Smooth muscle cell (in vitro differentiated cells): Measurements from ENCODE around the gene C15orf40. TPM values are rescaled to one million over a fixed set of nuclear protein-coding genes. Genes with fewer than 3 reads are reported as not detected.

Experiments used
- DNase-seq: peaks from one replicate; lab custom pipeline; 2025; ENCODE audit not compliant: unreplicated experiment; lab: John Stamatoyannopoulos, UW
- H2AFZ ChIP-seq: fragments of 200-600 bp; sonication (generic); 2 replicates; pipeline ENCODE4 v1.6.0; 2016; ENCODE audit warnings: antibody characterized with exemption, low read depth, mild to moderate bottlenecking
- H3F3A ChIP-seq: fragments of 200-600 bp; sonication (generic); 2 replicates; pipeline ENCODE4 v1.6.0; 2017; ENCODE audit warnings: antibody characterized with exemption, low read depth
- H3K27ac ChIP-seq: fragments of 200-600 bp; sonication (generic); 2 replicates; pipeline ENCODE4 v1.5.1; 2016; ENCODE audit warnings: low read depth, mild to moderate bottlenecking
- H3K27me3 ChIP-seq: fragments of 200-600 bp; sonication (generic); 2 replicates; pipeline ENCODE4 v1.6.1; 2016; ENCODE audit warnings: low read depth, mild to moderate bottlenecking
- H3K36me3 ChIP-seq: fragments of 200-600 bp; sonication (generic); 2 replicates; pipeline ENCODE4 v1.5.1; 2016; ENCODE audit warnings: low read depth
- H3K4me1 ChIP-seq: fragments of 200-600 bp; sonication (generic); 2 replicates; pipeline ENCODE4 v1.5.1; 2016; ENCODE audit warnings: low read depth
- H3K4me2 ChIP-seq: fragments of 200-600 bp; sonication (generic); 2 replicates; pipeline ENCODE4 v1.6.0; 2016; ENCODE audit warnings: mild to moderate bottlenecking
- H3K4me3 ChIP-seq: fragments of 200-600 bp; sonication (generic); 2 replicates; pipeline ENCODE4 v1.5.1; 2016; ENCODE audit warnings: mild to moderate bottlenecking
- H3K79me2 ChIP-seq: fragments of 200-600 bp; sonication (generic); 2 replicates; pipeline ENCODE4 v1.6.0; 2016; ENCODE audit warnings: low read depth, mild to moderate bottlenecking
- H3K9ac ChIP-seq: fragments of 200-600 bp; sonication (generic); 2 replicates; pipeline ENCODE4 v1.6.0; 2016; ENCODE audit warnings: low read depth
- H3K9me3 ChIP-seq: fragments of 200-600 bp; sonication (generic); replicated peaks from 2 replicates; pipeline ENCODE4 v1.5.1; 2016; ENCODE audit warnings: low read depth
- H4K20me1 ChIP-seq: fragments of 200-600 bp; sonication (generic); 2 replicates; pipeline ENCODE4 v1.6.0; 2016; ENCODE audit warnings: low read depth
- WGBS: methylation state at CpG from one replicate; pipeline ENCODE4 v1.1.7; 2016; ENCODE audit warnings: low lambda C conversion rate; 5-methylcytosine and 5-hydroxymethylcytosine counted together
- polyA plus RNA-seq: library from polyadenylated mRNA; unstranded; fragments of >200 nt; fragmentation: Nextera tagmentation; extraction: Ambion mirVana; gene quantifications from 2 replicates; pipeline ENCODE4 v1.2.1, GENCODE V29; 2016
- total RNA-seq: library from RNA; depleted of rRNA; stranded (reverse); fragments of >200 nt; gene quantifications from 2 replicates; pipeline ENCODE4 v1.2.3, GENCODE V29; 2014
- TF ChIP-seq, protein P1 (sequence below): fragments of 200-600 bp; sonication (generic); IDR thresholded peaks from 2 replicates; pipeline ENCODE4 v1.5.1; 2017; ENCODE audit warnings: borderline replicate concordance, mild to moderate bottlenecking, antibody characterized with exemption; ENCODE audit not compliant: insufficient read depth, poor library complexity, severe bottlenecking

Gene C15orf40
- total RNA-seq (4.2 and 14.3 TPM in 2 replicates), polyA plus RNA-seq (19.3 and 29.0 TPM in 2 replicates)

DNA sequence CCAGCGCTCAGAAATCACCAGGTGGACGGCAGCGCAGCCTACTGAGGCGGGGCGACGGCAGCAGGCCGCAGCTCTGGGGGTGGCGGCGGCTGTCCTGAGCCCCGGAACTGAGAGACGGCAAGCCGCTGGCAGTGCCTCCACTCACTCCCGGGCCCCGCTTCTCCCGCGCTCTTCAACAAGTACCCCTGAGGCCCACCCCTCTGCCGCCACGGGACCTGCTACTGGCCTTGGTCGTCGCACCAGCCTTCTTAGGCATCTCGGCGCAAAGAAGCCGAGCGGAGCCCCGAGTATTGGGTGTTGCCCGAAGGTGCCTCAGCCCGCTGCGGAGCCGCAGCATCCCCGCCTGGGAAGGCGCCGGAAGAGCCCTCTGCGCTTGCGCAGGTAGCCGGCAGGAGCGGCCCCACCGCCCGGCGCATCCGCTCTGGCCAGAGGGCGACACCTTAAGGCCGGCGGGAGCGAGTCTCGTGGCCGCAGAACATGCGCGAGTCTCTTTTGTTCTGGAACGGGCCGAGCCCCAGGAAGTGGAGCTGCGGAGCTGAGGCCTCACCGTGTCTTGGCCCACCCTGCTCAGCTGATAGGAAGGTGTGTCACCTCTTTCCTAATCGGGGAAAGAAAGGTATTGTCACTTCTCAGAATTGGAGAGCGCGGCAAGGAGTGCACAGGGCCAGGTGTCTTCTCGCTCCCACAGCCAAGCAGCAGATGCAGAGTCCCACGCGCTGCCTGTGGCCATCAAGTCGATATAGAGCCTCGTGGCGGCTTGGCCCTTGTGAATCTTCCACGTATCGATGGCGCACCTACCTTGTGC, at the start of gene C15orf40:
C15orf40 (minus strand) TSS at position 369 of the 805 bp plus-strand sequence; CDS start at position 337, 32 bp downstream.
- no peaks in the 10 kb centered on the region for H3K9me3 ChIP-seq
- 8% methylated on average over 63 of the region's 64 CpGs for WGBS
- H3K9ac ChIP-seq, result peak within 1 kb of the TSS; percentile 46
- TF ChIP-seq, protein P1, sequence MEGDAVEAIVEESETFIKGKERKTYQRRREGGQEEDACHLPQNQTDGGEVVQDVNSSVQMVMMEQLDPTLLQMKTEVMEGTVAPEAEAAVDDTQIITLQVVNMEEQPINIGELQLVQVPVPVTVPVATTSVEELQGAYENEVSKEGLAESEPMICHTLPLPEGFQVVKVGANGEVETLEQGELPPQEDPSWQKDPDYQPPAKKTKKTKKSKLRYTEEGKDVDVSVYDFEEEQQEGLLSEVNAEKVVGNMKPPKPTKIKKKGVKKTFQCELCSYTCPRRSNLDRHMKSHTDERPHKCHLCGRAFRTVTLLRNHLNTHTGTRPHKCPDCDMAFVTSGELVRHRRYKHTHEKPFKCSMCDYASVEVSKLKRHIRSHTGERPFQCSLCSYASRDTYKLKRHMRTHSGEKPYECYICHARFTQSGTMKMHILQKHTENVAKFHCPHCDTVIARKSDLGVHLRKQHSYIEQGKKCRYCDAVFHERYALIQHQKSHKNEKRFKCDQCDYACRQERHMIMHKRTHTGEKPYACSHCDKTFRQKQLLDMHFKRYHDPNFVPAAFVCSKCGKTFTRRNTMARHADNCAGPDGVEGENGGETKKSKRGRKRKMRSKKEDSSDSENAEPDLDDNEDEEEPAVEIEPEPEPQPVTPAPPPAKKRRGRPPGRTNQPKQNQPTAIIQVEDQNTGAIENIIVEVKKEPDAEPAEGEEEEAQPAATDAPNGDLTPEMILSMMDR, result peak; percentile 44
- peak within 1 kb of the TSS; percentile 62 for H2AFZ ChIP-seq
- peak within 1 kb of the TSS; percentile 70 for H3K4me3 ChIP-seq
- peak within 1 kb of the TSS; percentile 89 for H3K4me2 ChIP-seq
- no peaks in the 10 kb centered on the region for H3K27me3 ChIP-seq
- peaks cover 4% of the 10 kb centered on the region for H3K36me3 ChIP-seq
- DNase-seq, result peak; percentile 45
- H3K79me2 ChIP-seq, result peaks cover 18% of the 10 kb centered on the region
- no peak within 1 kb of the TSS for H3K27ac ChIP-seq
- no peaks in the 10 kb centered on the region for H4K20me1 ChIP-seq
- no peaks in the 10 kb centered on the region for H3F3A ChIP-seq
- H3K4me1 ChIP-seq, result peaks cover 15% of the 10 kb centered on the region

DNA sequence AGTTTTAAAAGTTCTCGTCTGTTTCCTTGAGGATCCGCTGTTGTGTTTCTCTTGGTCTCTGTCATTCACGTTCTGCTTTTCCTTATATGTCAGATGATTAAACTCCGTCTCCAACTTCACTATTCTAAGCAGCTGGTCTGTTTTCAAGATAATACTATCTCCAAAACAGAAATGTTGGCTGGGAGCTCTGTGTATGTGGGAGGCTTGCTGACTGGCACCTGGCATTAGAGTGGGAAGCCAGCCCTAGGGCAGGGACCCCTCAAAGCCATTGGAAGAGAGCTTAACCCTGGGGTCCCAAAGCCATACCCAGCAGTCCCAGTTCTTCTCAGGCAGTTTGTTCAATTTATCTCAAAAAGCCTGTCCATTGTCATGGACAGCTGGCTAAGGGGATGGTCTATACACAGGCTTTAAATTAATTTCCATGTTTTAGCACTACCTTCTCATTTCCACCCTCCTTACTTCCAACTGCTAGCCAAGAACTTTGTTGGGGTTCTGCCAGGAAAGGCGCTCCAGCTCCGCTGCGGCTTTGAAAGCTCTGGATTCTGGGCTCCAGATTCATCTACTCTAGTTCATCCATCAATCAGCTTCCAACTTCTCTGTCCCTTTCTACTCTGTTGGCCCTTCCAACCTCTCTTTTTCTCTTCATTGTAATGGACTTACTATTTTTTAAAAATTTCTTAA, 46.4 kb upstream of the C15orf40 start:
- peaks cover 12% of the 10 kb centered on the region for H3K4me1 ChIP-seq
- H3K4me2 ChIP-seq, result peak overlapping the region; percentile 8
- no peaks in the 10 kb centered on the region for H3F3A ChIP-seq
- no peak overlapping the region for H2AFZ ChIP-seq
- WGBS, result 56% methylated on average over 7 of the region's 7 CpGs
- no peak overlapping the region for H3K9ac ChIP-seq
- peaks cover 95% of the 10 kb centered on the region for H4K20me1 ChIP-seq
- no peak overlapping the region for H3K4me3 ChIP-seq
- no peak overlapping the region for H3K27ac ChIP-seq
- no peaks in the 10 kb centered on the region for H3K27me3 ChIP-seq
- TF ChIP-seq, protein P1, result no peak
- no peaks in the 10 kb centered on the region for H3K9me3 ChIP-seq
- peaks cover 63% of the 10 kb centered on the region for H3K79me2 ChIP-seq
- DNase-seq, result no peak
- H3K36me3 ChIP-seq, result peaks cover 17% of the 10 kb centered on the region

- no peak for DNase-seq
Measured at GRCh38 chr15:83057002-83057401, 45.6 kb upstream of the C15orf40 start.

More at GRCh38 chr15:83057002-83057401, 45.6 kb upstream of the C15orf40 start:
- no peaks in the 10 kb centered on the region for H3F3A ChIP-seq
- no peak overlapping the region for H3K27ac ChIP-seq
- no peak overlapping the region for H3K9ac ChIP-seq
- H3K4me3 ChIP-seq, result no peak overlapping the region
- peaks cover 87% of the 10 kb centered on the region for H4K20me1 ChIP-seq
- TF ChIP-seq, protein P1, result no peak
- no peak overlapping the region for H2AFZ ChIP-seq
- H3K79me2 ChIP-seq, result peaks cover 55% of the 10 kb centered on the region
- H3K36me3 ChIP-seq, result peaks cover 17% of the 10 kb centered on the region
- no peak overlapping the region for H3K4me2 ChIP-seq
- peaks cover 7% of the 10 kb centered on the region for H3K4me1 ChIP-seq
- no peaks in the 10 kb centered on the region for H3K9me3 ChIP-seq
- H3K27me3 ChIP-seq, result no peaks in the 10 kb centered on the region
- 81% methylated on average over 1 of the region's 1 CpG for WGBS
